ENCODE results near the gene MYDGF.

DNA sequence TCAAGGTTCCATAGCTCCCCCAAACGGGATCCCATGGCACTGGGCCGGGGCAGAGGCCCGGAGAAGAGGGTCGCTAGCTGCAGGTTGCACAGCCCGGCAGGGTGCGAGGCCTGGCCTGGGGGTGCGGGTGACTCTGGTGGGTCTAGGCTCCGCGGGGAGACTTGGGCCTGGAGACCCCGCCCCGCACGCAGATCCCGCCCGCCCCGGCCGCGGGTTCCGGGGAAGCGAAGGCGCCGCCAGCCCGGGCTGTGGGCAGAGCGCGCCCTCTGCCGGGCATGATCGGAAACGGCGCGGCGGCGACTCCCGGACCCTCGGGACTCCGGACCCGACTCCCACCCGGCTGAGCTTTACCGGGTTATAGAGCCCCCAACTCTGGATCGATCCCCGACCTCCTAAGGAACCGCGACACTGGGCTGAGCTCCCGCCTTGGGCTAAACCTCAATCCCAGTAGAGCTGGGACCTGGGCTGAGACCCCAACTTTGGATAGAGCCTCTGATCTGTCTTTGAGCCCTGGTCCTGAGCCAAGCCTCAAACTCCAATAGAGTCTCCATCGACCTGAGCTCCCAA, 33.9 kb downstream of the MYDGF start:
- TF ChIP-seq TAF1 (IDR thresholded peaks at IDR 0.05; ENCODE audit: low read depth) (no peak), MXI1 (conservative IDR thresholded peaks at IDR 0.05; ENCODE audit: poor library complexity, severe bottlenecking) (peak; percentile 33), POLR2AphosphoS5 (IDR thresholded peaks at IDR 0.05) (no peak), EP300 (conservative IDR thresholded peaks at IDR 0.05; ENCODE audit: poor library complexity, severe bottlenecking) (no peak), REST (IDR thresholded peaks at IDR 0.05; ENCODE audit: borderline replicate concordance) (no peak), SMC3 (conservative IDR thresholded peaks at IDR 0.05; ENCODE audit: poor library complexity) (peak; percentile 88), EZH2 (IDR thresholded peaks at IDR 0.05; ENCODE audit: borderline replicate concordance, insufficient read depth, low read length, poor library complexity, severe bottlenecking) (no peak)
- TF ChIP-seq, protein P1, sequence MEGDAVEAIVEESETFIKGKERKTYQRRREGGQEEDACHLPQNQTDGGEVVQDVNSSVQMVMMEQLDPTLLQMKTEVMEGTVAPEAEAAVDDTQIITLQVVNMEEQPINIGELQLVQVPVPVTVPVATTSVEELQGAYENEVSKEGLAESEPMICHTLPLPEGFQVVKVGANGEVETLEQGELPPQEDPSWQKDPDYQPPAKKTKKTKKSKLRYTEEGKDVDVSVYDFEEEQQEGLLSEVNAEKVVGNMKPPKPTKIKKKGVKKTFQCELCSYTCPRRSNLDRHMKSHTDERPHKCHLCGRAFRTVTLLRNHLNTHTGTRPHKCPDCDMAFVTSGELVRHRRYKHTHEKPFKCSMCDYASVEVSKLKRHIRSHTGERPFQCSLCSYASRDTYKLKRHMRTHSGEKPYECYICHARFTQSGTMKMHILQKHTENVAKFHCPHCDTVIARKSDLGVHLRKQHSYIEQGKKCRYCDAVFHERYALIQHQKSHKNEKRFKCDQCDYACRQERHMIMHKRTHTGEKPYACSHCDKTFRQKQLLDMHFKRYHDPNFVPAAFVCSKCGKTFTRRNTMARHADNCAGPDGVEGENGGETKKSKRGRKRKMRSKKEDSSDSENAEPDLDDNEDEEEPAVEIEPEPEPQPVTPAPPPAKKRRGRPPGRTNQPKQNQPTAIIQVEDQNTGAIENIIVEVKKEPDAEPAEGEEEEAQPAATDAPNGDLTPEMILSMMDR (IDR thresholded peaks at IDR 0.05; ENCODE audit: poor library complexity, severe bottlenecking): peak; percentile 92
